ENCODE data around the gene ZNF557. TPM values are rescaled to one million over a fixed set of nuclear protein-coding genes. Genes with fewer than 3 reads are reported as not detected.

Gene ZNF557
- total and polyA plus RNA-seq, 2 of the 8 experiments (the other 6 are each of a cell fraction or from before 2014, with no cell fraction given): 1.4 to 7.4 TPM

DNA sequence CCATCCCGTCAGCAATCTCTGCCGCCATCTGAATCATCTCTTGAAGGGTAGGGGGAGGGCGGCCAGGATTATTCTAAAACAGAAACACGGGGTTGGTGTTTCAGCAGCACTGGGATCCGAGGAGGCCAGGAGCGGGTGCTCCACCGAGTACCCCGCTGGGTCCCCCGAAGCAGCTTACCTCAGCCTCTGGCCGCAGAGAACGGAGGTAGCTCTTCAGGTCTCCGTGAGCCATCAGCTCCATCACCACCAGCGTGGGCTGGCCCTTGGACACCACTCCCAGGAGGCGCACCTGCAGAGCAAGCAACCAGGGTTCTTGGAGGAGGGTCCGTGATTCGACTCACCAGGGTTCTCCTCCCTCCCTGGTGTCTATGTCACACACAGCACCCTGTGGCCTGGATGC is 53.2 kb downstream of the ZNF557 start:
- Histone ChIP-seq H3K27me3 (replicated peaks in 1 of 4; ENCODE audit: control insufficient read depth in 3 of 4, extremely low read depth in 1 of 4, insufficient read depth in 3 of 4, low read length in 3 of 4) (no peaks in the 10 kb centered on the region), H4K20me1 (replicated peaks in 1 of 2; ENCODE audit: control insufficient read depth in 1 of 2, insufficient read depth in 2 of 2, low read length in 2 of 2) (no peaks in the 10 kb centered on the region), H3K79me2 (ENCODE audit: control insufficient read depth in 1 of 2, insufficient read depth in 2 of 2, low read length in 2 of 2) (no peaks in the 10 kb centered on the region), H2BK5ac (ENCODE audit: low read depth, low read length) (no peak overlapping the region), H3K4me3 (ENCODE audit: extremely low read depth in 1 of 4, insufficient read depth in 2 of 4, low read depth in 3 of 4, low read length in 4 of 4) (no peak overlapping the region), H3K23me2 (ENCODE audit: low read depth, low read length) (peaks cover 4% of the 10 kb centered on the region; the same call in 1 of the 2 replicates), H2AK5ac (ENCODE audit: low read depth, low read length) (no peak overlapping the region), H2BK120ac (replicated peaks; ENCODE audit: low read depth, low read length) (no peak overlapping the region), H3K4me1 (replicated peaks in 1 of 4; ENCODE audit: control insufficient read depth in 3 of 4, insufficient read depth in 4 of 4, low read length in 3 of 4) (no peaks in the 10 kb centered on the region), H3K56ac (replicated peaks; ENCODE audit: insufficient read length, low read depth, low read length) (no peak overlapping the region), H4K5ac (ENCODE audit: insufficient read length, low read depth, low read length) (no peak overlapping the region), H2BK20ac (ENCODE audit: low read length) (no peak overlapping the region), H2BK15ac (ENCODE audit: low read length) (no peak overlapping the region), H3K9ac (replicated peaks in 1 of 4; ENCODE audit: extremely low read depth in 1 of 4, low read depth in 3 of 4, low read length in 3 of 4) (no peak overlapping the region), H2BK12ac (ENCODE audit: low read depth, low read length) (no peak overlapping the region), H3K23ac (ENCODE audit: insufficient read length) (no peak overlapping the region), H2AFZ (ENCODE audit: low read length) (no peak overlapping the region), H3K9me3 (ENCODE audit: insufficient read depth in 2 of 2, low read depth in 1 of 2, low read length in 1 of 2) (peaks cover 7 to 12% of the 10 kb centered on the region in 2 experiments; a peak in 3 of 4 replicates), H3K18ac (ENCODE audit: extremely low read depth, low read length) (no peak overlapping the region), H3K27ac (ENCODE audit: low read depth, low read length) (no peak overlapping the region), H3K4me2 (ENCODE audit: insufficient read depth in 1 of 2, low read depth in 2 of 2, low read length in 2 of 2) (no peak overlapping the region), H3K14ac (ENCODE audit: insufficient read length) (no peak overlapping the region), H4K91ac (replicated peaks; ENCODE audit: insufficient read length, low read length) (no peak overlapping the region), H4K8ac (ENCODE audit: extremely low read depth, insufficient read depth, low read length) (no peak overlapping the region), H3K79me1 (ENCODE audit: low read depth, low read length) (peaks cover 4% of the 10 kb centered on the region), H3K4ac (replicated peaks; ENCODE audit: insufficient read length, low read depth, low read length) (no peak overlapping the region), H3K36me3 (ENCODE audit: control insufficient read depth in 2 of 4, insufficient read depth in 4 of 4, low read length in 3 of 4) (peaks cover 6 to 50% (median 35%) of the 10 kb centered on the region in 4 experiments; a peak in 7 of 8 replicates)
- DNase-seq (ENCODE audit: low read depth in 1 of 2, low spot score in 2 of 2): no peak
- ChIA-PET CTCF (ENCODE audit: partially characterized antibody) (no interaction called here), POLR2A (ENCODE audit: partially characterized antibody) (no interaction called here)
- 93% methylated on average over 16 of the region's 16 CpGs; no CpG with 5 or more reads in 1 of the 2 experiments for WGBS, 2 experiments (ENCODE audit: extremely low coverage in 1 of 2, insufficient coverage in 1 of 2, insufficient read length in 1 of 2, insufficient replicate concordance in 2 of 2, low coverage in 1 of 2, low lambda C conversion rate in 2 of 2, missing lambda C conversion rate in 1 of 2)
- FAIRE-seq: no peak
- TF ChIP-seq EZH2 (IDR thresholded peaks at IDR 0.05; ENCODE audit: low read depth, low read length, severe bottlenecking): no peak
- no peak for TF ChIP-seq TEAD4 (IDR thresholded peaks at IDR 0.05; ENCODE audit: low read depth, low read length)
- TF ChIP-seq SIX5 (IDR thresholded peaks at IDR 0.05; ENCODE audit: low read depth, low read length): no peak
- no peak for TF ChIP-seq POU5F1 (IDR thresholded peaks at IDR 0.05; ENCODE audit: low read depth, low read length)
- no peak for TF ChIP-seq RNF2 (IDR thresholded peaks at IDR 0.05; ENCODE audit: borderline replicate concordance, low read depth, low read length, missing control alignments, poor library complexity, severe bottlenecking)
- no peak for TF ChIP-seq CHD1 (IDR thresholded peaks at IDR 0.05; ENCODE audit: low read depth, low read length)

Data from H1 (cell line).